MM.1S (cell line): ENCODE measurements around the gene FIGNL2.

ENCODE experiments used
- DNase-seq: peaks from one replicate; pipeline ENCODE4 v3.0.0-alpha.2; 2015
- H2AFZ ChIP-seq: fragments of 300-600 bp; sonication (generic); 2 replicates; pipeline ENCODE4 v1.6.0; 2016; ENCODE audit warnings: antibody characterized with exemption, low read length
- H3F3A ChIP-seq: fragments of 300-600 bp; sonication (generic); 2 replicates; pipeline ENCODE4 v1.6.1; 2016; ENCODE audit warnings: mild to moderate bottlenecking, antibody characterized with exemption, low read length, moderate library complexity, mixed read lengths; ENCODE audit not compliant: insufficient read depth
- H3K27ac ChIP-seq: fragments of 300-600 bp; sonication (generic); 2 replicates; pipeline ENCODE4 v1.5.1; 2016; ENCODE audit warnings: mild to moderate bottlenecking, low read length
- H3K27me3 ChIP-seq: fragments of 300-600 bp; sonication (generic); replicated peaks from 2 replicates; pipeline ENCODE4 v1.6.0; 2016; ENCODE audit warnings: low read length; ENCODE audit not compliant: insufficient read depth
- H3K36me3 ChIP-seq: fragments of 300-600 bp; sonication (generic); replicated peaks from 2 replicates; pipeline ENCODE4 v1.6.1; 2016; ENCODE audit warnings: mild to moderate bottlenecking, low read length, mixed read lengths; ENCODE audit not compliant: insufficient read depth
- H3K4me1 ChIP-seq: fragments of 300-600 bp; sonication (generic); 2 replicates; pipeline ENCODE4 v1.6.1; 2016; ENCODE audit warnings: low read length, mixed read lengths
- H3K4me2 ChIP-seq: fragments of 300-600 bp; sonication (generic); 2 replicates; pipeline ENCODE4 v1.6.0; 2016; ENCODE audit warnings: low read depth, low read length
- H3K4me3 ChIP-seq: fragments of 300-600 bp; sonication (generic); 2 replicates; pipeline ENCODE4 v1.5.1; 2016; ENCODE audit warnings: low read length, mixed read lengths
- H3K79me2 ChIP-seq: fragments of 300-600 bp; sonication (generic); 2 replicates; pipeline ENCODE4 v1.6.1; 2016; ENCODE audit warnings: mixed run types, low read length, mixed read lengths
- H3K9ac ChIP-seq: fragments of 300-600 bp; sonication (generic); 2 replicates; pipeline ENCODE4 v1.6.1; 2016; ENCODE audit warnings: low read length, mixed read lengths
- H3K9me2 ChIP-seq: fragments of 300-600 bp; sonication (generic); replicated peaks from 2 replicates; pipeline ENCODE4 v1.6.1; 2016; ENCODE audit warnings: mild to moderate bottlenecking, low read length, mixed read lengths; ENCODE audit not compliant: insufficient read depth
- H3K9me3 ChIP-seq: fragments of 300-600 bp; sonication (generic); replicated peaks from 2 replicates; pipeline ENCODE4 v1.6.1; 2016; ENCODE audit warnings: mild to moderate bottlenecking, low read length, mixed read lengths; ENCODE audit not compliant: insufficient read depth
- H4K20me1 ChIP-seq: fragments of 300-600 bp; sonication (generic); 2 replicates; pipeline ENCODE4 v1.6.1; 2016; ENCODE audit warnings: mild to moderate bottlenecking, low read length, moderate library complexity, mixed read lengths; ENCODE audit not compliant: insufficient read depth
- EZH2 ChIP-seq: fragments of 300-600 bp; sonication (generic); optimal IDR thresholded peaks from 2 replicates; pipeline ENCODE3; 2017; ENCODE audit warnings: low read depth, mild to moderate bottlenecking, antibody characterized with exemption, low read length, mixed read lengths
- EZH2phosphoT487 ChIP-seq: fragments of 300-600 bp; sonication (generic); IDR thresholded peaks from 2 replicates; pipeline ENCODE4 v1.6.1; 2018; ENCODE audit warnings: antibody characterized with exemption, low read length
- TF ChIP-seq, protein P1 (sequence below): fragments of 300-600 bp; sonication (generic); IDR thresholded peaks from 2 replicates; pipeline ENCODE4 v1.5.1; 2016; ENCODE audit warnings: antibody characterized with exemption, low read length, mixed read lengths

FIGNL2 gene

DNA sequence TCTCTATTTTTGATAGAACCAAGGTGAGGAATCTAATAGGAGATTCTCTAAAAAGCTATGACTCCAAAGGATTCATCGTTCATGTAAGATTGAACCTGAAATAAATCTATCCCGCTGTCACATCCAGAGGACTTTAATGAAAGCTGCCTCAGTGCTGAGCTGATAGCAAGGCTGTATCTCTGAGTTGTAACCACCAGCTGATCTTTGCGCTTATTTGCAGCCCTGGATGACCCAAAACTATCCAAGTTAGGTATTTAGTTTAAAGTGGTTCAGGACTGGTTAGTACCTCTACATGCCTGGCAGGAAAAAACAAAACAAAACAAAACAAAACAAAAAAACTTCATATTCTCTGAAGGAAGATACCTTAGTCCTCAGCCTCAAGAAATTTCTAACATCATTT lies 30.6 kb upstream of the FIGNL2 start:
- Histone ChIP-seq H3K9me2 (no peaks in the 10 kb centered on the region), H2AFZ (no peak overlapping the region), H3F3A (no peaks in the 10 kb centered on the region), H3K27ac (no peak overlapping the region), H3K4me1 (no peaks in the 10 kb centered on the region), H3K79me2 (no peaks in the 10 kb centered on the region), H3K4me2 (no peak overlapping the region), H3K27me3 (no peaks in the 10 kb centered on the region), H3K36me3 (no peaks in the 10 kb centered on the region), H4K20me1 (no peaks in the 10 kb centered on the region), H3K4me3 (no peak overlapping the region), H3K9me3 (no peaks in the 10 kb centered on the region), H3K9ac (no peak overlapping the region)
- TF ChIP-seq EZH2phosphoT487: no peak
- TF ChIP-seq, protein P1, sequence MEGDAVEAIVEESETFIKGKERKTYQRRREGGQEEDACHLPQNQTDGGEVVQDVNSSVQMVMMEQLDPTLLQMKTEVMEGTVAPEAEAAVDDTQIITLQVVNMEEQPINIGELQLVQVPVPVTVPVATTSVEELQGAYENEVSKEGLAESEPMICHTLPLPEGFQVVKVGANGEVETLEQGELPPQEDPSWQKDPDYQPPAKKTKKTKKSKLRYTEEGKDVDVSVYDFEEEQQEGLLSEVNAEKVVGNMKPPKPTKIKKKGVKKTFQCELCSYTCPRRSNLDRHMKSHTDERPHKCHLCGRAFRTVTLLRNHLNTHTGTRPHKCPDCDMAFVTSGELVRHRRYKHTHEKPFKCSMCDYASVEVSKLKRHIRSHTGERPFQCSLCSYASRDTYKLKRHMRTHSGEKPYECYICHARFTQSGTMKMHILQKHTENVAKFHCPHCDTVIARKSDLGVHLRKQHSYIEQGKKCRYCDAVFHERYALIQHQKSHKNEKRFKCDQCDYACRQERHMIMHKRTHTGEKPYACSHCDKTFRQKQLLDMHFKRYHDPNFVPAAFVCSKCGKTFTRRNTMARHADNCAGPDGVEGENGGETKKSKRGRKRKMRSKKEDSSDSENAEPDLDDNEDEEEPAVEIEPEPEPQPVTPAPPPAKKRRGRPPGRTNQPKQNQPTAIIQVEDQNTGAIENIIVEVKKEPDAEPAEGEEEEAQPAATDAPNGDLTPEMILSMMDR: no peak
- TF ChIP-seq EZH2: no peak
- DNase-seq: no peak

DNA sequence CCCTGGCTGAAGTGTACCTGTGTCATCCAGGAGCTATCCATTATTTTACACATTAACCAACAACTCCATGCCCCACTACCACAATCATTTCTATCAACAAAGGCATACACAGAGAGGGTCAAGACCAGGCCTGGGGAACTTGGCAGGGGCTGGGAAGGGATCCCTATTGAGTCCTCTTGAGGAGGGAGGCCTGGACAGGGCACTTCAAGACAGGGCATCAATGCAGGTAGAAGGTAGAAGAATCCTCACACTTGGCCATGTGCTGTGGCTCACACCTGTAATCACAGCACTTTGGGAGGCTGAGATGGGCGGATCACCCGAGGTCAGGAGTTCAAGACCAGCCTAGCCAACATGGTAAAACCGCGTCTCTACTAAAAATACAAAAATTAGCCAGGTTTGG lies 26.0 kb upstream of the FIGNL2 start:
- Histone ChIP-seq H3F3A (no peaks in the 10 kb centered on the region), H3K36me3 (no peaks in the 10 kb centered on the region), H3K9ac (no peak overlapping the region), H3K4me3 (no peak overlapping the region), H3K9me3 (no peaks in the 10 kb centered on the region), H3K4me2 (no peak overlapping the region), H3K4me1 (no peaks in the 10 kb centered on the region), H3K79me2 (no peaks in the 10 kb centered on the region), H3K27me3 (peaks cover 13% of the 10 kb centered on the region), H2AFZ (no peak overlapping the region), H4K20me1 (no peaks in the 10 kb centered on the region), H3K27ac (no peak overlapping the region), H3K9me2 (no peaks in the 10 kb centered on the region)
- TF ChIP-seq EZH2 (no peak), EZH2phosphoT487 (no peak)
- TF ChIP-seq, protein P1: no peak
- DNase-seq: no peak

DNA sequence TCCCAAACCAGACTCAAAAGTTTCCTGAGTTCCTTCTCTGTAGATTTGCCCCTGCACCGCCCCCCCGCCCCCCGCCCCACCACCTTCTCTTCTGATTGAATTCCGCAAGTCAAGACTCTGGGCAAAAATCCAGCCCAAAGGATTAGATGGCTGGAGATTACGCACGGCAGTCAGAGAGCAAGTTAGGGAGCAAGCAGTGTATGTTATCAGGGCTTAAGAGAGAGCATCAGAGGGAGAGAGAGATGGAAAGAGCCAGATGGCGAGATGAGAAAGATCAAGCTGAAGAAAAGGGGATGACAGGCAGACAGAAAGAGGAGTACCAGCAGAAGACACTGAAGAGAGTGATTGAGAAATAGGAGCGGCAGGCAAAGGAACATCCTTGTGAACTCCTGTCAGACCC lies 25.5 kb upstream of the FIGNL2 start:
- Histone ChIP-seq H3K9me2 (no peaks in the 10 kb centered on the region), H4K20me1 (no peaks in the 10 kb centered on the region), H3K4me3 (no peak overlapping the region), H3K79me2 (no peaks in the 10 kb centered on the region), H3K36me3 (no peaks in the 10 kb centered on the region), H2AFZ (no peak overlapping the region), H3K9ac (no peak overlapping the region), H3K27ac (no peak overlapping the region), H3K4me2 (no peak overlapping the region), H3K27me3 (peaks cover 18% of the 10 kb centered on the region), H3K4me1 (no peaks in the 10 kb centered on the region), H3F3A (no peaks in the 10 kb centered on the region), H3K9me3 (no peaks in the 10 kb centered on the region)
- no peak for DNase-seq
- TF ChIP-seq EZH2 (no peak), EZH2phosphoT487 (no peak)
- TF ChIP-seq, protein P1: no peak
